Small intestine (tissue), 16 donors: Measurements from ENCODE around the gene LRP10. TPM values are rescaled to one million over a fixed set of nuclear protein-coding genes. Genes with fewer than 3 reads are reported as not detected.
"Not testable (repeated sequence)": the region's sequence is repeated elsewhere in the genome, so short reads cannot be mapped to it uniquely, and the experiment has no call there.

ENCODE experiments used
- DNase-seq, 2 donors: peaks; one replicate each; pipeline versions ENCODE4 v3.0.0 to v3.0.0-alpha.2; 2013
- FAIRE-seq: peaks from 2 replicates; lab custom pipeline; 2012; peaks lifted over from hg19 to GRCh38; lab: Jason Lieb, UNC
- H3K27ac ChIP-seq, 3 donors: one replicate each; pipeline ENCODE4 v1.5.1; 2013; ENCODE audit warnings: low read length in 2 of 3, mild to moderate bottlenecking in 2 of 3, control low read depth in 1 of 3, inconsistent platforms in 1 of 3, low read depth in 1 of 3, moderate library complexity in 1 of 3
- H3K27me3 ChIP-seq, 3 donors: one replicate each; pipeline ENCODE4 v1.6.1; 2013; ENCODE audit warnings: low read length in 3 of 3, inconsistent platforms in 1 of 3; ENCODE audit not compliant: control insufficient read depth in 3 of 3, insufficient read depth in 3 of 3
- H3K36me3 ChIP-seq, 3 donors: one replicate each; pipeline ENCODE4 v1.6.1; 2013; ENCODE audit warnings: low read length in 3 of 3, inconsistent platforms in 1 of 3, low read depth in 1 of 3, mild to moderate bottlenecking in 1 of 3, moderate library complexity in 1 of 3; ENCODE audit not compliant: control insufficient read depth in 3 of 3, insufficient read depth in 2 of 3
- H3K4me1 ChIP-seq, 3 donors: one replicate each; pipeline ENCODE4 v1.6.1; 2013; ENCODE audit warnings: low read length in 2 of 3, inconsistent platforms in 1 of 3, low read depth in 1 of 3, mild to moderate bottlenecking in 1 of 3, moderate library complexity in 1 of 3; ENCODE audit not compliant: control insufficient read depth in 3 of 3, insufficient read depth in 2 of 3
- H3K4me3 ChIP-seq, 3 donors: one replicate each; pipeline ENCODE4 v1.5.1; 2013; ENCODE audit warnings: low read length in 3 of 3, control low read depth in 1 of 3, inconsistent platforms in 1 of 3, low read depth in 1 of 3, mild to moderate bottlenecking in 1 of 3, moderate library complexity in 1 of 3
- H3K9me3 ChIP-seq, 2 donors: one replicate each; pipeline ENCODE4 v1.6.1; 2013; ENCODE audit warnings: low read depth in 1 of 2, low read length in 1 of 2; ENCODE audit not compliant: control insufficient read depth in 2 of 2, insufficient read depth in 1 of 2
- WGBS, 3 donors: extraction: QIAGEN DNeasy Blood & Tissue Kit; methylation state at CpG; one replicate each; pipeline ENCODE4 v1.1.7; 2013; 5-methylcytosine and 5-hydroxymethylcytosine counted together
- long read RNA-seq, 10 donors: transcript quantifications; one replicate each; lab custom pipeline, GENCODE V29; 2026
- polyA plus RNA-seq, 4 donors: library from polyadenylated mRNA; stranded (reverse) in 3 of 4; unstranded in 1 of 4; fragments of 200-250 nt in 3 of 4; fragments of 120-200 nt in 1 of 4; gene quantifications; one replicate each; pipeline versions ENCODE4 v1.2.1 to v1.2.3, GENCODE V29; 2013
- donor health status: healthy with polysubstance abuse.
- donor health status: control.
- donor health status: control.
- donor health status: Bipolar disorder and iron deficiency.
- donor health status: healthy.

LRP10 gene
- polyA plus RNA-seq = 100 to 1,000 TPM in 1 of 4 donors, 10 to 100 TPM in 3; 19.7 to 107 (median 57.8) TPM
- long read RNA-seq, donor 1 = 0 reads
- long read RNA-seq, donor 2, full-length matches to known transcripts = 30 of 40 reads
- long read RNA-seq, donor 2, partial matches to known transcripts = 10 of 40 reads
- long read RNA-seq, donor 2, other reads (novel, unspliced or antisense) = 0 of 40 reads
- long read RNA-seq, donor 3, full-length matches to known transcripts = 6 of 53 reads
- long read RNA-seq, donor 3, partial matches to known transcripts = 47 of 53 reads
- long read RNA-seq, donor 3, other reads (novel, unspliced or antisense) = 0 of 53 reads
- long read RNA-seq, donor 4 = 0 reads
- long read RNA-seq, donor 5, full-length matches to known transcripts = 2 of 2 reads
- long read RNA-seq, donor 5, partial matches to known transcripts = 0 of 2 reads
- long read RNA-seq, donor 5, other reads (novel, unspliced or antisense) = 0 of 2 reads
- long read RNA-seq, donor 6, full-length matches to known transcripts = 14 of 30 reads
- long read RNA-seq, donor 6, partial matches to known transcripts = 16 of 30 reads
- long read RNA-seq, donor 6, other reads (novel, unspliced or antisense) = 0 of 30 reads
- long read RNA-seq, donor 7 = 0 reads
- long read RNA-seq, donor 8, full-length matches to known transcripts = 1 of 1 reads
- long read RNA-seq, donor 8, partial matches to known transcripts = 0 of 1 reads
- long read RNA-seq, donor 8, other reads (novel, unspliced or antisense) = 0 of 1 reads
- long read RNA-seq, donor 9, full-length matches to known transcripts = 8 of 8 reads
- long read RNA-seq, donor 9, partial matches to known transcripts = 0 of 8 reads
- long read RNA-seq, donor 9, other reads (novel, unspliced or antisense) = 0 of 8 reads
- long read RNA-seq, donor 10, full-length matches to known transcripts = 9 of 19 reads
- long read RNA-seq, donor 10, partial matches to known transcripts = 10 of 19 reads
- long read RNA-seq, donor 10, other reads (novel, unspliced or antisense) = 0 of 19 reads

DNA sequence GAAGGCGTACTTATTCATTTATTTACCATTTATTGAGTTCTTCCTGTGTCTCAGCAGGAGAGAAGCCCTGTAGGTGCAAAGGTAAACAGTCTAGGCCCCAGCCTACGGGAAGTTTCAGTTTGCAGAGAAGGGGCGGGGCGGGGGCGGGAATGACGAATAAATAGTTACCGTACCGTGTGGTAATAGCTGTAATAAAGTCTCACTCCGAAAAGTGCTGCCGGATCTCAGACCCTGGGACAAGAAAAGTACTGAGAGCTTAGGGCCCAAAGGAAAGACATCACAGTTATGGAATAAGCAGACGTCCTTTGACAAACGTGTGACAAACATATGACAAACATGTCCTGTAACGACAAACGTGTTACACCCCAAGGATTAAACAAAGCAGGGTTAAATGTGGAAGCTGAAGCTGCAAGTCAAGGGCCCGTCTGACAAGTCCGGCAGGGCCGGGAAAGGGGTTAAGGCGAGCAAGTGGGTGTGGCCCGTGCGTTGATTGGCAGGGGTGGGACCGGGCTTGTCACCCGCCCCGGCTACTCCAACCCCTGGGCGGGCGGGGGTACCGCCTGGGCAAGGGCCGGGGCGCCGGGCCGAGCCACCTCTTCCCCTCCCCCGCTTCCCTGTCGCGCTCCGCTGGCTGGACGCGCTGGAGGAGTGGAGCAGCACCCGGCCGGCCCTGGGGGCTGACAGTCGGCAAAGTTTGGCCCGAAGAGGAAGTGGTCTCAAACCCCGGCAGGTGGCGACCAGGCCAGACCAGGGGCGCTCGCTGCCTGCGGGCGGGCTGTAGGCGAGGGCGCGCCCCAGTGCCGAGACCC is at the start of gene LRP10:
LRP10 (plus strand) TSS at position 517 of the 809 bp plus-strand sequence. CDS start 564 bp downstream, outside the sequence.
- no peak for FAIRE-seq
- H3K27me3 ChIP-seq = no peaks in the 10 kb centered on the region
- WGBS, 3 donors = 0% methylated on average over 31 to 50 of the region's 50 CpGs
- no peaks in the 10 kb centered on the region for H3K9me3 ChIP-seq
- H3K4me1 ChIP-seq = peaks cover 0 to 13% (median 2%) of the 10 kb centered on the region in 3 donors
- H3K4me3 ChIP-seq = peak within 1 kb of the TSS; percentile 72 to 95 (median 92)
- peaks cover 6 to 34% (median 21%) of the 10 kb centered on the region in 3 donors for H3K36me3 ChIP-seq
- peak; percentile 96 for DNase-seq
- peak within 1 kb of the TSS; percentile 90 to 99 (median 97) for H3K27ac ChIP-seq

DNA sequence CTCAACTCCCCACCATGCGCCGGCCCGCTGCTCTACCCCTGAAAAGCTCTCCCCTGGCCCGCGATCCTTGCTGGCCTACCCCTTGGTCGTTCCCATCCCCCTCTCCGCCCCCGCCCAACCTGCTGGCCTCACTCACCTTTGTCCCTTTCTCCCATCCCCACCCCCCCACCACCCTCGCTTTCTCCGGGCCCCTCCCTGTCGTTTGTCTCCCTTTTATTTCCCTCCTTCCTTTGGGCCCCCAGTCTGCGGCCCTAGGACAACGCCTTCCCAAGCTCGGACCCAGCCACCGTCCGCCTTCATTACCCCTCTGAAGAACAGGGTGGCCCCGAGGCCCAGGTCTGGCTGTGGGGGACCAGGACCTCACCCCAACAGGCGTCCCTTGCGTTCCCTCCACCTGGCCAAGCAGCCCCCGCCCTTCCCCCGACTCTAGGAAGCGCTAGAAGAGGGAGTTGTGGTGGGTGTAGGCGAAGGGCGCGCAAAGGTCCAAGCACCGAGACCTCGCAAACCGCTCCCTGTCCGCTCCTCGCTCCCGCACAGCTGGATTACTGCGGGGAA is 49.4 kb upstream of the LRP10 start:
- no peaks in the 10 kb centered on the region for H3K36me3 ChIP-seq
- peak overlapping the region in 2 of 3 donors; percentile 54 to 55 for H3K4me3 ChIP-seq
- peaks cover 3 to 68% (median 3%) of the 10 kb centered on the region in 3 donors for H3K4me1 ChIP-seq
- peak overlapping the region; percentile 96 to 100 (median 96) for H3K27ac ChIP-seq
- FAIRE-seq = no peak
- DNase-seq = peak; percentile 88 to 91
- H3K27me3 ChIP-seq = no peaks in the 10 kb centered on the region
- 13 to 44% (median 35%) methylated on average over 23 to 32 of the region's 32 CpGs for WGBS, 3 donors
- H3K9me3 ChIP-seq = no peaks in the 10 kb centered on the region

DNA sequence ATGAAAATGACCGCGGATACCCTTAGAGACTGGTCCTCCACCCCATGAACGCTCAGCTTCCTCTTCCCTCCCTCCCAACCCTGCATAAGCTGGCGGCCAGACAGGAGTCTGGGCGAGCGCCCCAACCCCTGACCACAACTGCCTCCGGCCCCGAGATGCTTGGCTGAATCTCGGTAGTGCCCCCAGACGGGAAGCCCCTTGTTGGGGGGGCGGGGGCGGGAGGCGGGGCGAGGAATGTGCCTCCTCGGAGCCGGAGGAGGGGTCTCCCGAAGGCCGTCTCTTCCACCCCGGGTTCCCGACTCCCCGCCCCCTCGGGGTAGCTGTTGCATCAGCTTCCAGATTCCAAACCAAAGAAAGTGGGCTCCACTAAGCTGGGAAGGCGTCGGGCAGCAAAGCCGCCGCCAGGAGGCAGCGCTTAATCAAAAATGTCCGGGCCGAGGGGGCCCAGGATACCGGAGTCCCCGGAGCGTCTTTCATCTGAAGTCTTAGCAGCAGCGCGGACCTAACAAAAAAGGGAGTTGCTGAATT is 48.9 kb upstream of the LRP10 start:
- peak overlapping the region; percentile 96 to 100 (median 96) for H3K27ac ChIP-seq
- 1% methylated on average over 23 to 34 of the region's 34 CpGs for WGBS, 3 donors
- DNase-seq = peak; percentile 79 to 92
- H3K4me1 ChIP-seq = peaks cover 3 to 67% (median 3%) of the 10 kb centered on the region in 3 donors
- H3K9me3 ChIP-seq = no peaks in the 10 kb centered on the region
- H3K4me3 ChIP-seq = peak overlapping the region; percentile 48 to 55 (median 54)
- no peaks in the 10 kb centered on the region for H3K36me3 ChIP-seq
- FAIRE-seq = no peak
- no peaks in the 10 kb centered on the region for H3K27me3 ChIP-seq

- DNase-seq (peak; percentile 81 to 88), FAIRE-seq (no peak)
- Histone ChIP-seq H3K9me3 (no peaks in the 10 kb centered on the region), H3K4me3 (no peak overlapping the region), H3K27me3 (no peaks in the 10 kb centered on the region), H3K36me3 (no peaks in the 10 kb centered on the region), H3K4me1 (peaks cover 0 to 50% (median 3%) of the 10 kb centered on the region in 3 donors), H3K27ac (peak overlapping the region; percentile 3 to 52 (median 42))
- 19 to 39% (median 20%) methylated on average over 8 of the region's 8 CpGs for WGBS, 3 donors
Observed at GRCh38 chr14:22824711-22825359, 46.7 kb upstream of the LRP10 start.

GRCh38 chr14:22829076-22829660 is 42.4 kb upstream of the LRP10 start:
- 79 to 81% (median 81%) methylated on average over 12 of the region's 12 CpGs for WGBS, 3 donors
- not testable (repeated sequence) for H3K27me3 ChIP-seq, DNase-seq, FAIRE-seq, H3K9me3 ChIP-seq
- Histone ChIP-seq H3K4me3 (peak overlapping the region in 2 of 3 donors; percentile 81 to 99), H3K27ac (peak overlapping the region; percentile 39 to 80 (median 67)), H3K36me3 (peaks cover 0 to 17% (median 2%) of the 10 kb centered on the region in 3 donors), H3K4me1 (peaks cover 0 to 20% (median 0%) of the 10 kb centered on the region in 3 donors)

DNA sequence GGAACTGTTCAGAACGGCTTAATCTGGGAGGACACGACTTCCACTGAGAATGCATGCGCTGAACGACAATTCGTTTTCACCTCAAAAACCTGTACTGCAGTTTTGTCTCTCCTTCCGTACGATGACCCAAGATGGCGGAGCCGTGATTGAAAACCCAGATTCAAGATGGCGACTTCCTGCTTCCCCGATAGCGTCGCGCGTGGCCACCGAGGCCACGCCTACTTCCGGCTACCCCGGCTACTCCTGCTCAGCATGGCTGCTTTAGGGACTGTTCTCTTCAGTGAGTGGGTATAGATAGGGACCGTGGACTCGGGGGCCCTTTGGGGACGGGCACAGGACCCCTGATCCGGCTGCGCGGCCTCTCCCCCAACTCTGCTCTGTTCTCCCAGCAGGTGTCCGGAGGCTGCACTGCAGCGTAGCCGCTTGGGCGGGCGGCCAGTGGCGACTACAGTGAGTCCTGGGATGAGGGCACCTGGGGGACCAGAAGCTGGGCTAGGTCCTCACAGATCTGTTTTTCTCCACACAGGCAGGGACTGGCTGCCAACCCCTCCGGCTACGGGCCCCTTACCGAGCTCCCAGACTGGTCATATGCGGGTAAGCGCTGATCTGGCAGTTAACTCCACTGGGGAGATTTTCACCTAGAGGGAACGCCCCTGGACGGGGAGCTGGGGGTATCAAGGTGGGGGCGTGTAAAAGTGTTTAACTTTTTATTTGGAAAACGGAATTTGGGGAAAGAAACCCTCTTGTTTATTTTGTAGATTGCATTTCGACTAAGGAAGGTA is 41.7 kb upstream of the LRP10 start, which contains the start of gene MRPL52:
MRPL52 (plus strand) TSS at position 227 of the 782 bp plus-strand sequence; CDS start at position 253, 26 bp downstream.
- 0% methylated on average over 41 of the region's 41 CpGs for WGBS, 3 donors
- H3K4me1 ChIP-seq = peaks cover 0 to 13% (median 0%) of the 10 kb centered on the region in 3 donors
- no peaks in the 10 kb centered on the region for H3K9me3 ChIP-seq
- no peak for FAIRE-seq
- peak within 1 kb of the TSS; percentile 81 to 99 (median 93) for H3K4me3 ChIP-seq
- H3K27me3 ChIP-seq = no peaks in the 10 kb centered on the region
- H3K36me3 ChIP-seq = peaks cover 0 to 23% (median 3%) of the 10 kb centered on the region in 3 donors
- DNase-seq = peak; percentile 92 to 96
- H3K27ac ChIP-seq = peak within 1 kb of the TSS; percentile 39 to 80 (median 67)
